ENCODE data around the gene PAPSS1. TPM values are rescaled to one million over a fixed set of nuclear protein-coding genes. Genes with fewer than 3 reads are reported as not detected.

PAPSS1 gene
- total and polyA plus RNA-seq, 2 donors (not counting 3 experiments of a cell fraction or from before 2014, with no cell fraction given), result 69.6 to 77.2 TPM

DNA sequence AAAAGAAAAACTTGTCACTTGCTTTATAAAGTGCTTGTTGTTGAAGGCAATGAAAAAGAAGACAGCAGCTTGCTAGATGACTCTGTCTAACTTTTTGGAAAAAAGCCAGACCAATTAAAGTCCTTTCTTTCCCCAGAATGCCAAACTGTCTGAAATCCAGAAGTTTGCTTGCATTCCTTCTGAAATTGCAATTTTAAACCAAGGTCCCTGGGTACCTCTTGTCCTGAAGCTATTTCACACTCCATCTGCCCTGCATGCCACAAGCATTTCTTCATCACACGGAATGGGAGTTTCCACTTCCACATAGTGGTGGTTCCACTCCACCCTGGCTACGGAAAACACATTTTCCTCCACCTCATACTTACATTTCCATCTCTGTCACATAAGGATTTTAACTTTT lies 101.0 kb downstream of the PAPSS1 start:
- DNase-seq (ENCODE audit: low read depth, low spot score) (peak; percentile 44), FAIRE-seq (no peak)
- intact Hi-C loops (cut with micrococcal nuclease) (no loop called here), dilution Hi-C loops (cut with MboI; ENCODE audit: extremely low pct_ligation_motif_present, low sequenced_read_pairs) (no loop called here)
- no peaks in the 10 kb centered on the region for H3K79me2 ChIP-seq (ENCODE audit: control insufficient read depth, insufficient read depth, low read length)
- H3K4me1 ChIP-seq (ENCODE audit: control insufficient read depth, extremely low read depth, insufficient read depth, low read length), result no peaks in the 10 kb centered on the region
- H3K9ac ChIP-seq (replicated peaks; ENCODE audit: extremely low read depth, insufficient read depth, low read length), result no peak overlapping the region
- no peaks in the 10 kb centered on the region for H3K27me3 ChIP-seq (ENCODE audit: control insufficient read depth in 2 of 2, insufficient read depth in 2 of 2, low read length in 2 of 2)
- ChIA-PET POLR2A (no interaction called here), CTCF (interaction anchor here (0.7 to 1.7 kb wide), 3 partner anchors 11 to 118 kb away, joined by 3 to 4 read pairs (median 4); no protein-coding TSS in a partner anchor)
- H2AFZ ChIP-seq (ENCODE audit: low read depth, low read length), result no peak overlapping the region
- BruUV-seq (replicated peaks), result no TSS peak
- H3K9me1 ChIP-seq (replicated peaks; ENCODE audit: control insufficient read depth, extremely low read depth, insufficient read depth, low read length), result no peaks in the 10 kb centered on the region
- TF ChIP-seq, protein P1, sequence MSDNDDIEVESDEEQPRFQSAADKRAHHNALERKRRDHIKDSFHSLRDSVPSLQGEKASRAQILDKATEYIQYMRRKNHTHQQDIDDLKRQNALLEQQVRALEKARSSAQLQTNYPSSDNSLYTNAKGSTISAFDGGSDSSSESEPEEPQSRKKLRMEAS (IDR thresholded peaks at IDR 0.05; ENCODE audit: insufficient read depth, insufficient read length), result no peak
- TF ChIP-seq, protein P2, sequence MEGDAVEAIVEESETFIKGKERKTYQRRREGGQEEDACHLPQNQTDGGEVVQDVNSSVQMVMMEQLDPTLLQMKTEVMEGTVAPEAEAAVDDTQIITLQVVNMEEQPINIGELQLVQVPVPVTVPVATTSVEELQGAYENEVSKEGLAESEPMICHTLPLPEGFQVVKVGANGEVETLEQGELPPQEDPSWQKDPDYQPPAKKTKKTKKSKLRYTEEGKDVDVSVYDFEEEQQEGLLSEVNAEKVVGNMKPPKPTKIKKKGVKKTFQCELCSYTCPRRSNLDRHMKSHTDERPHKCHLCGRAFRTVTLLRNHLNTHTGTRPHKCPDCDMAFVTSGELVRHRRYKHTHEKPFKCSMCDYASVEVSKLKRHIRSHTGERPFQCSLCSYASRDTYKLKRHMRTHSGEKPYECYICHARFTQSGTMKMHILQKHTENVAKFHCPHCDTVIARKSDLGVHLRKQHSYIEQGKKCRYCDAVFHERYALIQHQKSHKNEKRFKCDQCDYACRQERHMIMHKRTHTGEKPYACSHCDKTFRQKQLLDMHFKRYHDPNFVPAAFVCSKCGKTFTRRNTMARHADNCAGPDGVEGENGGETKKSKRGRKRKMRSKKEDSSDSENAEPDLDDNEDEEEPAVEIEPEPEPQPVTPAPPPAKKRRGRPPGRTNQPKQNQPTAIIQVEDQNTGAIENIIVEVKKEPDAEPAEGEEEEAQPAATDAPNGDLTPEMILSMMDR (IDR thresholded peaks at IDR 0.05; ENCODE audit: extremely low read depth in 1 of 2, insufficient read depth in 1 of 2, low read depth in 1 of 2, low read length in 2 of 2), result no peak
- TF ChIP-seq GATA2 (IDR thresholded peaks at IDR 0.05; ENCODE audit: insufficient read depth, insufficient read length, low read depth, low read length) (no peak), MYC (IDR thresholded peaks at IDR 0.05; ENCODE audit: low read depth, low read length) (no peak), POLR2AphosphoS5 (IDR thresholded peaks at IDR 0.05; ENCODE audit: insufficient read depth, low read depth, low read length) (no peak), POLR2A (IDR thresholded peaks at IDR 0.05; ENCODE audit: low read depth, low read length) (no peak), FOS (IDR thresholded peaks at IDR 0.05; ENCODE audit: borderline replicate concordance, insufficient read depth, low read length) (no peak), JUN (IDR thresholded peaks at IDR 0.05; ENCODE audit: borderline replicate concordance, insufficient read depth, insufficient read length, low read depth) (no peak), EZH2 (IDR thresholded peaks at IDR 0.05; ENCODE audit: borderline replicate concordance, low read depth, low read length, severe bottlenecking) (no peak)
- H3K27ac ChIP-seq (ENCODE audit: insufficient read depth, low read depth, low read length), result no peak overlapping the region
- no peak overlapping the region for H3K4me3 ChIP-seq (replicated peaks in 1 of 3; ENCODE audit: insufficient read depth in 1 of 3, low read depth in 1 of 3, low read length in 3 of 3)
- H3K9me3 ChIP-seq (replicated peaks; ENCODE audit: control insufficient read depth, insufficient read depth, low read length), result no peaks in the 10 kb centered on the region
- H3K36me3 ChIP-seq (ENCODE audit: control insufficient read depth in 2 of 2, extremely low read depth in 1 of 2, insufficient read depth in 2 of 2, low read length in 2 of 2), result no peaks in the 10 kb centered on the region
- peaks cover 2% of the 10 kb centered on the region for H4K20me1 ChIP-seq (replicated peaks; ENCODE audit: control insufficient read depth, extremely low read depth, insufficient read depth, low read length)
- no peak overlapping the region for H3K4me2 ChIP-seq (ENCODE audit: insufficient read depth, low read length)
